Lung (tissue), 12 donors: Measurements from ENCODE around the gene PLP1. TPM values are rescaled to one million over a fixed set of nuclear protein-coding genes. Genes with fewer than 3 reads are reported as not detected.

Source experiments
- ATAC-seq: fragments of 200-7000 bp; cut with Tn5 transposase; one replicate; pipeline ENCODE4 v1.9.1; 2020; ENCODE audit warnings: moderate number of reproducible peaks; ENCODE audit not compliant: insufficient read depth, low FRiP score
- DNase-seq, 3 donors: peaks; one replicate each; pipeline ENCODE4 v3.0.0-alpha.2; 2013 to 2017
- H3K27ac ChIP-seq, 2 donors: one replicate each; pipeline ENCODE4 v1.5.1; 2013; ENCODE audit warnings: mild to moderate bottlenecking in 2 of 2, moderate library complexity in 2 of 2, control low read depth in 1 of 2, inconsistent platforms in 1 of 2, low read depth in 1 of 2, low read length in 1 of 2
- H3K27me3 ChIP-seq, 3 donors: one replicate each; pipeline ENCODE4 v1.5.1; 2013; ENCODE audit warnings: low read length in 2 of 3; ENCODE audit not compliant: control insufficient read depth in 3 of 3, insufficient read depth in 3 of 3
- H3K36me3 ChIP-seq, 4 donors: one replicate each; pipeline ENCODE4 v1.5.1; 2013; ENCODE audit warnings: low read length in 4 of 4, mild to moderate bottlenecking in 1 of 4, moderate library complexity in 1 of 4; ENCODE audit not compliant: control insufficient read depth in 4 of 4, insufficient read depth in 4 of 4
- H3K4me1 ChIP-seq, 5 donors: one replicate each; pipeline ENCODE4 v1.5.1; 2013; ENCODE audit warnings: low read length in 5 of 5, mild to moderate bottlenecking in 2 of 5, moderate library complexity in 1 of 5; ENCODE audit not compliant: control insufficient read depth in 5 of 5, insufficient read depth in 5 of 5
- H3K4me3 ChIP-seq: one replicate; pipeline ENCODE4 v1.5.1; 2013; ENCODE audit warnings: mild to moderate bottlenecking, control low read depth, moderate library complexity
- H3K9ac ChIP-seq, 2 donors: one replicate each; pipeline ENCODE4 v1.5.1; 2013; ENCODE audit warnings: low read length in 2 of 2, control low read depth in 1 of 2; ENCODE audit not compliant: insufficient read depth in 1 of 2
- H3K9me3 ChIP-seq, 4 donors: one replicate each; pipeline ENCODE4 v1.5.1; 2013; ENCODE audit warnings: low read length in 3 of 4, mild to moderate bottlenecking in 1 of 4, moderate library complexity in 1 of 4; ENCODE audit not compliant: control insufficient read depth in 4 of 4, insufficient read depth in 3 of 4
- CTCF ChIP-seq: IDR thresholded peaks from 2 replicates; pipeline ENCODE4 v1.5.1; 2012; ENCODE audit warnings: mild to moderate bottlenecking; ENCODE audit errors: control extremely low read depth, extremely low read depth
- WGBS, 2 donors: extraction: QIAGEN DNeasy Blood & Tissue Kit; methylation state at CpG; one replicate each; pipeline ENCODE4 v1.1.7; 2013; 5-methylcytosine and 5-hydroxymethylcytosine counted together
- polyA plus RNA-seq, 2 donors: library from polyadenylated mRNA; stranded (reverse); fragments of 200-250 nt; gene quantifications; one replicate each; pipeline ENCODE4 v1.2.1, GENCODE V29; 2013
- total RNA-seq, 2 donors: library from RNA; depleted of rRNA in 1 of 2; stranded (reverse); fragments of >200 nt in 1 of 2; gene quantifications; one replicate each; pipeline ENCODE4 v1.2.1, GENCODE V29; 2014 to 2021
- donor health status: control.
- donor health status: control.
- donor health status: Bipolar disorder and iron deficiency.
- donor health status: healthy.
- donor health status: DM: yes; HTN: yes; CAD: no.

Gene PLP1
- total and polyA plus RNA-seq, 4 donors, result 0.06 to 9.3 (median 0.34) TPM

GRCh38 chrX:103734125-103734760, 42.4 kb upstream of the PLP1 start:
- no peak for DNase-seq
- H3K36me3 ChIP-seq, result no peaks in the 10 kb centered on the region
- peaks cover 0 to 64% (median 21%) of the 10 kb centered on the region in 3 donors for H3K27me3 ChIP-seq
- H3K4me3 ChIP-seq, result no peak overlapping the region
- TF ChIP-seq CTCF, result no peak
- 50 to 53% methylated on average over 4 of the region's 4 CpGs for WGBS, 2 donors
- no peak overlapping the region for H3K9ac ChIP-seq
- no peaks in the 10 kb centered on the region for H3K9me3 ChIP-seq
- peaks cover 0 to 4% (median 0%) of the 10 kb centered on the region in 5 donors for H3K4me1 ChIP-seq
- no peak overlapping the region for H3K27ac ChIP-seq
- no peak for ATAC-seq

GRCh38 chrX:103737696-103738095, 38.9 kb upstream of the PLP1 start:
- Histone ChIP-seq H3K27ac (no peak overlapping the region), H3K27me3 (peaks cover 2 to 43% (median 17%) of the 10 kb centered on the region in 3 donors), H3K9me3 (peaks cover 0 to 2% (median 0%) of the 10 kb centered on the region in 4 donors), H3K4me3 (no peak overlapping the region), H3K36me3 (no peaks in the 10 kb centered on the region), H3K4me1 (no peaks in the 10 kb centered on the region), H3K9ac (no peak overlapping the region)
- no peak for DNase-seq
- TF ChIP-seq CTCF, result no peak
- no peak for ATAC-seq

GRCh38 chrX:103739421-103739820, 37.2 kb upstream of the PLP1 start:
- Histone ChIP-seq H3K27me3 (peaks cover 7 to 31% (median 13%) of the 10 kb centered on the region in 3 donors), H3K9ac (no peak overlapping the region), H3K4me3 (no peak overlapping the region), H3K4me1 (no peaks in the 10 kb centered on the region), H3K36me3 (no peaks in the 10 kb centered on the region), H3K27ac (no peak overlapping the region), H3K9me3 (peaks cover 0 to 5% (median 0%) of the 10 kb centered on the region in 4 donors)
- TF ChIP-seq CTCF, result no peak
- ATAC-seq (no peak), DNase-seq (no peak)
- WGBS, 2 donors, result 91 to 100% methylated on average over 1 of the region's 1 CpG

GRCh38 chrX:103741879-103742278, 34.8 kb upstream of the PLP1 start:
- no peak for DNase-seq
- ATAC-seq, result no peak
- Histone ChIP-seq H3K9ac (no peak overlapping the region), H3K36me3 (no peaks in the 10 kb centered on the region), H3K27me3 (peaks cover 7 to 40% (median 13%) of the 10 kb centered on the region in 3 donors), H3K27ac (no peak overlapping the region), H3K4me3 (no peak overlapping the region), H3K4me1 (no peaks in the 10 kb centered on the region), H3K9me3 (peaks cover 0 to 5% (median 0%) of the 10 kb centered on the region in 4 donors)
- 63 to 88% methylated on average over 1 of the region's 1 CpG for WGBS, 2 donors
- TF ChIP-seq CTCF, result no peak
